Right ventricle myocardium inferior (tissue), 1 donor: Measurements from ENCODE around the gene ITPRID1. TPM values are rescaled to one million over a fixed set of nuclear protein-coding genes. Genes with fewer than 3 reads are reported as not detected.
"Not testable (repeated sequence)": the region's sequence is repeated elsewhere in the genome, so short reads cannot be mapped to it uniquely, and the experiment has no call there.

Experiments
- ATAC-seq: fragments of 200-7000 bp; cut with Tn5 transposase; one replicate; pipeline ENCODE4 v1.9.1; 2020; ENCODE audit warnings: mild to moderate bottlenecking, moderate library complexity
- DNase-seq: peaks from one replicate; pipeline ENCODE4 v3.0.0; 2021; ENCODE audit errors: missing footprints
- intact Hi-C: fragments of 100-400 bp; cut with DNase I; formaldehyde crosslinking; loops from one replicate; pipeline ENCODE4 v1.11.0; 2022
- total RNA-seq: library from RNA; stranded (reverse); fragmentation: NEBNext Ultra II Directional; extraction: Animal tissue kit (Norgen Biotek cat#: 25700); gene quantifications from one replicate; pipeline ENCODE4 v1.2.1, GENCODE V29; 2021
- donor health status: DM: no; HTN: yes; CAD: no; lungs with severe emphysema.

ITPRID1 gene
- total RNA-seq, 1 donor from 2014 or later = not detected

- no peak for DNase-seq
- ATAC-seq = no peak
- intact Hi-C loops = no loop called here
Measured at GRCh38 chr7:31508823-31509222, 5.1 kb upstream of the ITPRID1 start.

- DNase-seq (no peak), ATAC-seq (no peak)
- intact Hi-C loops = no loop called here
Measured at GRCh38 chr7:31512166-31512565, 1.7 kb upstream of the ITPRID1 start.

- intact Hi-C loops = no loop called here
Measured at GRCh38 chr7:31516680-31517502, 3.0 kb downstream of the ITPRID1 start.

GRCh38 chr7:31517513-31517912 is 3.6 kb downstream of the ITPRID1 start:
- intact Hi-C loops = no loop called here
- no peak for ATAC-seq
- DNase-seq = peak; percentile 31

More at GRCh38 chr7:31516680-31517502, 3.0 kb downstream of the ITPRID1 start:
- DNase-seq = no peak
- ATAC-seq = no peak

GRCh38 chr7:31518766-31519165 is 4.9 kb downstream of the ITPRID1 start:
- no peak for ATAC-seq
- DNase-seq = no peak
- intact Hi-C loops = no loop called here

- intact Hi-C loops = no loop called here
- ATAC-seq (no peak), DNase-seq (no peak)
Measured at GRCh38 chr7:31521336-31522010, 7.6 kb downstream of the ITPRID1 start.

- DNase-seq (no peak), ATAC-seq (no peak)
- intact Hi-C loops = no loop called here
Measured at GRCh38 chr7:31526864-31527263, 13.0 kb downstream of the ITPRID1 start.

- DNase-seq (no peak), ATAC-seq (no peak)
- intact Hi-C loops = no loop called here
Measured at GRCh38 chr7:31529103-31529502, 15.2 kb downstream of the ITPRID1 start.

GRCh38 chr7:31540651-31541185 is 26.8 kb downstream of the ITPRID1 start:
- intact Hi-C loops, DNase-seq, ATAC-seq: not testable (repeated sequence)

GRCh38 chr7:31545549-31545948 is 31.7 kb downstream of the ITPRID1 start:
- intact Hi-C loops = no loop called here
- DNase-seq = no peak
- no peak for ATAC-seq

GRCh38 chr7:31549611-31550010 is 35.7 kb downstream of the ITPRID1 start:
- intact Hi-C loops = no loop called here
- ATAC-seq (no peak), DNase-seq (no peak)

- ATAC-seq (peak; percentile 69), DNase-seq (no peak)
- intact Hi-C loops = no loop called here
Measured at GRCh38 chr7:31550432-31550831, 36.5 kb downstream of the ITPRID1 start.

- intact Hi-C loops = no loop called here
- ATAC-seq (no peak), DNase-seq (no peak)
Measured at GRCh38 chr7:31553661-31554081, 39.8 kb downstream of the ITPRID1 start.

- intact Hi-C loops = no loop called here
- no peak for ATAC-seq
Measured at GRCh38 chr7:31562002-31562401, 48.1 kb downstream of the ITPRID1 start.

GRCh38 chr7:31563522-31563921 is 49.6 kb downstream of the ITPRID1 start:
- intact Hi-C loops = no loop called here
- no peak for ATAC-seq
- DNase-seq = no peak

More at GRCh38 chr7:31562002-31562401, 48.1 kb downstream of the ITPRID1 start:
- DNase-seq = no peak

GRCh38 chr7:31563951-31564350 is 50.1 kb downstream of the ITPRID1 start:
- no peak for ATAC-seq
- no peak for DNase-seq
- intact Hi-C loops = no loop called here

GRCh38 chr7:31564661-31565060 is 50.8 kb downstream of the ITPRID1 start:
- intact Hi-C loops = no loop called here
- ATAC-seq = no peak

GRCh38 chr7:31569528-31569927 is 55.6 kb downstream of the ITPRID1 start:
- DNase-seq (no peak), ATAC-seq (no peak)
- intact Hi-C loops = no loop called here

More at GRCh38 chr7:31564661-31565060, 50.8 kb downstream of the ITPRID1 start:
- DNase-seq = no peak

- DNase-seq (no peak), ATAC-seq (no peak)
- intact Hi-C loops = no loop called here
Measured at GRCh38 chr7:31583526-31583925, 69.6 kb downstream of the ITPRID1 start.

- intact Hi-C loops = no loop called here
Measured at GRCh38 chr7:31583942-31584341, 70.1 kb downstream of the ITPRID1 start.

More at GRCh38 chr7:31583942-31584341, 70.1 kb downstream of the ITPRID1 start:
- no peak for DNase-seq
- no peak for ATAC-seq
